COLO668 (cell line): ENCODE measurements around the gene ITGAD.
A peak's percentile ranks its signal among the peaks of the same experiment; 100 is the strongest.
"Not testable (repeated sequence)": the region's sequence is repeated elsewhere in the genome, so short reads cannot be mapped to it uniquely, and the experiment has no call there.

Source experiments
- DNase-seq: peaks from one replicate; lab custom pipeline; 2025; ENCODE audit not compliant: unreplicated experiment; lab: John Stamatoyannopoulos, UW

The ITGAD gene

DNA sequence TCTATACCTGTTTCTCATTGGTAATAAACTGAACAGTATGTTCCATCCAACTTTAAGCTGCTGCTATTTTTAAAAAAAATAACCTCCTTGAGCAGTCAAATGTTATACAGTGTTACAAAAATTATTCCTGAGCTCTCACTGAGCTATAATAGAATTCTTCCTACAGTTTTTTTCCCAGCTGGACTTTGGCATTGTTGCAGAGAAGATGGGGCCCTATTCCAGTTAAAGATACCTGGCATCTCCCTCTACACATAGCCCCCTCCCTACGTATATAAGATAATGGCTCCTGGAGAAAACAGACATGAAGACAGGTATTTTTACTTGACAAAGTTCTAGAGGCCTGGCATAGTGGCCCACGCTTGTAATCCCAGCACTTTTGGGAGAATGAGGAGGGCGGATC, 36.7 kb downstream of the ITGAD start:
- no peak for DNase-seq

DNA sequence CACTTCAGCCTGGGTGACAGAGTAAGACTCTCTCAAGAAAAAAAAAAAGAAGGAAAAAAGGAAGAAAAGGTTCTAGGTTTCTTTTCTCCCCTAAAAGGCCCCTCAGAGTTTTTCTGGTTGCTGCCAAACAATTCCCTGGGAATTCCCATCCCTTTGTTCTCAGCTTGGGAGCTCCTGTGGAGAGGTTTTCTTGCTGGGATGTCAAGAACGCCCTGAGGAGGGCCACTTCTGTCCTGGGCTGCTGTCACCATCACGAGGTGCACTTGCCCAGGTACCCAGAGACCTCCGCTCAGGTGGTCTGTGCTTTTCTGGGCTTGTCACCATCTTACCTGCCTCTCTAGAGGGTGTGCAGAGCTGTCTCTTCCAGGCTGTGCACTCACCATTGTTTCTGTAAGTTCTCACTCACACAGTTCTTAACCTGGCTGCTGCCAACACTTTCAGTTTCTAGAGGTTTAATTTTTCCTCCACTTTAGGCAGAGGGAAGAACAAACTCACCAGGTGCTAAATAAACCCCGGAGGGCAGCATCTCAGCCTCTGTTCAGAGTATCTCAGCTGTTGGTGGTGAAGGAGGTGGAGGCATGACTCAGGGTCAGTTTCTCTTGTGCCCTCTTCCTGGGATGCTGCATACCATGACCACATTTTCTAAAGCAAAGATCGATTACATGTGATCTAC, 37.4 kb downstream of the ITGAD start:
- DNase-seq: no peak

DNA sequence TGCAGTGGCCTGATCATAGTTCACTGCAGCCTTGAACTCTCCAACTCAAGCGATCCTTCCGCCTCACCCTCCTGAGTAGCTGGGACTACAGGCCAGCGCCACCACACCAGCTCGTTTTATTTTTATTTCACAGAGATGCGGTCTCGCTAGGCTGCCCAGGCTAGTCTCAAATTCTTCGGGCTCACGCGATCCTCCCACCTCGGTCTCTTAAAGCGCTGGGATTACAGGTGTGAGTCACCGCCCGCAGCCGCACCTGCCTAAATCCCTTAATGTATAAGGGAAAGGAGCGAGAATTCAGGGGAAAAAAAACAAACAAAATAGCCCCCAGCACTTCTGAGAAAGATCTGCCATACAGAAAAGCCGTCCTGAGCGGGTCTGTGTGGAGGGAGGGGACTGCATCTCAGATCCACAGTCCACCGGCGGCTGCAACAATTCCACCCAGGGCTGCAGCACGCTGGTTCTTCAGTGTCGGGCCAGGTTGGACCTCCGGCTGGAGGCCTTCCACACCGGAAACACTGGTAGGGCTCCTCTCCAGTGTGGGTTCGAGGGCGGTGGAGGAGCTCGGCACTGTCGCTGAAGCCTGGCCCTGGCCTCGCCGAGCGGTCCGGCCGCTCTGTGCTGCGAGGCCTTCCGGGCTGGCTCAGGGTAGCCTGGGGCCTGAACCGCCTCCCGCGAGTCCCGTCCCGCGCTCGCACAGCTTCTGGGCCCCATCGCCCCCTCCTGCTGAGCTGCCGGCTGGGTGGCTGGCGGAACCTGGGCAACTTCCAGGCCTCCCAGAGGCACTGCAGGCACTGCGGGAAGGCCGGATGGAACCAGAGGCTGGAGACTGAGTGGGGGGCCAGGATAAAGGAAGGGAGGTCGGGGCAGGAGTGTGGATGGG, 42.4 kb downstream of the ITGAD start:
- peak; percentile 25 for DNase-seq

DNA sequence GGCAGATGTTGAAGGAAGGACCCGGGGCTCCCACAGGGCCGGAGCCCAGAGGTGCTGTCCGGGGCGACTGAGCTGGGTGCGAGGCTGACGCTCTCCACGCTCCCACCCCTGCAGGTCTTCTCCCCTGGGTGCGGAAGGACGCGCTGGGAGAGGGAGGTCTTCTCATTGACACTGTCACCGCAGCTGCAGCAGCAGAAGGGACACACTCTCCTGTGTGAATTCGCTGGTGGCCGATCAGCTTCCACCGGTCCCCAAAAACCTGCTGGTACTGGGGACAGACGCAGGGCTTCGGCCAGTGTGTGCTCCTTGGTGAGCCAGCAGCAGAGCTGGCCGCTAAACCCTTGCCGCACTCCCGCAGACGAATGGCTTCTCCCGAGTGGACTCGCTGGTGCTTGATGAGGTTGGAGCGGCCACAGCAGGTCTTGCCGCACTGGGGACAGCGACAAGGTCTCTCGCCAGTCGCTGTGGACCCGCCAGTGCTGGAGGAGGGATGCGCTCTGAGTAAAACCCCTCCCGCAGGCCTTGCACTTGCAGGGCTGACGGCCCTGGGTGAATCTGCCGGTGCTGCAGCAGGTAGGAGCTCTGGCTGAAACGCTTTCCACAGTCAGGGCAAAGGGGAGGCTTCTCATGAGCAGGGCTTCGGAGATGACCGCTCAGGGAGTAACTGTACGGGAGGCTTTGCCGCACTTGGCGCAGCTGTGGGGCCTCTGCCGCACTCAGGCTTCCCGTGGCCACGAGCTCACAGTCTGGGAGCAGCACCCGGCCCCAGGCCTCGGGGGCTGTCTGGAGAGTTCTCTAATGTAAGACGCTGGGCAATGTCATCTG, 43.3 kb downstream of the ITGAD start:
- no peak for DNase-seq

DNA sequence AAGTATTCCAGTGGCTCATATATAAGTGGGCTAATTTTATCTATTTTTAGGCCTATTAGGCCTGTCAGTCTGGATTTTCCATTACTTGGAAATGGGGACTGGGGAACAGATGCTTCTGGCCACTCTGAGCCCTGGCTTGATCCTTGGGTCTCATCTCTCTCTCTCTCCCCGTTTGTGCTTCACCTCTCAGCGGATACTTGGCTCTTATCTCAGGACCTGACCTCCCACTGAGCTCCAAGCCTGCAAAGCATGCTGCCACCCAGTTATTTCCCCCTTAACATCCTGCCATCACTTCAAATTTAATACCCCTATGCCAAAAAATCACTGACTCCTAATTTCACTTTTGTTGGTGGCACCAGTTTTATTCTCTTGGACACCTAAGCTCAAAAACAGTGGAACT, 45.3 kb downstream of the ITGAD start:
- DNase-seq: no peak

DNA sequence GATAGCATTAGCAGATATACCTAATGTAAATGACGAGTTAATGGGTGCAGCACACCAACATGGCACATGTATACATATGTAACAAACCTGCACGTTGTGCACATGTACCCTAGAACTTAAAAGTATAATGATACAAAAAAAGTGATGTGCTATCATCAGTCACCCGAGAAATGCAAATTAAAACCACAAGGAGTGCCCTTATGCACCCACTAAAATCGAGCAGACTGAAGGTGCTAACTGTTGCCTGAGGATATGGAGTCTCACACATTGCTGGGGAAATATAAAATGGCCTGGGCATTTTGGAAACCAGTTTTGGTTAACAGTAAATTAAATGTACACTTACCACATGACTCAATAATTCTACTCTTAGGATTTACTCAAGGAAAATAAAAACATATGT, 45.9 kb downstream of the ITGAD start:
- DNase-seq: not testable (repeated sequence)

DNA sequence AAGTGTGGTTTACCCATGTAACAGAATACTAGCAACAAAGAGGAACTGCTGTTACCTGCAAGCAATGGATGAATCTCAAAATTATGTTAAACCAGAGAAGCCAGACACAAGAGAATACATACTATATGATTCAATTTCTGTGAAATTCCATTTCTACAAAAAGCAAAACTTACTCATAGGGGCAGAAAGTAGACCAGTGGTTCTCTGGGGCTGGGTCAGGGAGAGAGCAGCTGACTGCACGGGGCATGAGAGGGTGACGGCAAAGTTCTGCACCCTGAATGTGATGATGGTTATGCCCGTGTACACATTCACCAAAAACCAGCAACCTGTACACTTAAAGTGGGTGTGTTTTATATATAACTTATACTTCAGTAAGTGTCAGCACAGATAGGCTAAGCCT, 46.4 kb downstream of the ITGAD start:
- DNase-seq: no peak

DNA sequence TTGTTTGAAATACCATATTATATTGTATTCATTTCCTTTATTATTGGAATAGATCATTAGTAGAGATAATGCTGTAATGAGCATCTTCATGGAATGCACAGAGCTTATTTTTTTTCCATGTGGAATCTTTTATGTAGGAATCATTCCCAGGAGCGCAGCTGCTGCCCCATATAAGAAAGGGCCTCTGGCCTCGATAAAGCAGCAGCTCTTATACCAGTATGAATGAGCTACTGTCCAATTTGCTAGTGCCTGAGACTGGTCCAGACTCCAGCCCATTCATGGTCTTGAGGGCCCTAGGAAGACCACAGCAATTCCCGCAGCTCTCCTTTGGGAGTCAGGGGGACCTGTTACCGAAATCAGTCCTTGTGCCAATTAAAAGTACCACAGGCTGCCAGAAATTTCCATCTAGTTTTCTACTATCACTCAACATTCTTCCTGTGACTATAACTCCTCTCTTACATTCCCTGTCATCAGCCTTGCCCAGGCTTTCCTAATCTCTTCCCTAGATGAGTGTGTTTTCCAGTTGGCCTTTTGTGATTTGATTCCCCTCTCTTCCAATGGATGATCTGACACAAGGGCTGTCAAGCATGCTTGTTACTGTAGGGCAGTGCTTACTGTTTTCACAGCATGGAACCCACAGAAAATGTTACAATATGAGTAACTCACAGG, 47.5 kb downstream of the ITGAD start:
- no peak for DNase-seq

DNA sequence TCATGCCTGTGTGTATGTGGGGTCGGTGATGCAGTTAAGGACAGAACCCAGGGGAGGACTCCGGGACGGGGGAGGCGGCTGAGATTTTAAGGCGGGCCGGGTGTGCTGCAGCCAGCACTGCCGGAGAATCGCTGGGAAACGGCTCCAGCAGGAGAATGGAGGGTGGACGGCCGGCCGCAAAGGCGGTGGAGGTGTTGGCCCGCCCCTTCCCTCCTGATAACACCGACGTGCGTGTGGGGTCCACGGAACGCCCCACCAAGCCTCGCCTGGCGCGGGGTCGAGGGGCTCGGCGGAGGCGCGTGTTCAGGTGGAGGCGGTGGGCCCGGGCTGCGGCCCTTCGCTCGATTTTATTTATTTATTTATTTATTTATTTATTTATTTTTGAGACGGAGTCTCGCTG, 48.8 kb downstream of the ITGAD start:
- no peak for DNase-seq

DNA sequence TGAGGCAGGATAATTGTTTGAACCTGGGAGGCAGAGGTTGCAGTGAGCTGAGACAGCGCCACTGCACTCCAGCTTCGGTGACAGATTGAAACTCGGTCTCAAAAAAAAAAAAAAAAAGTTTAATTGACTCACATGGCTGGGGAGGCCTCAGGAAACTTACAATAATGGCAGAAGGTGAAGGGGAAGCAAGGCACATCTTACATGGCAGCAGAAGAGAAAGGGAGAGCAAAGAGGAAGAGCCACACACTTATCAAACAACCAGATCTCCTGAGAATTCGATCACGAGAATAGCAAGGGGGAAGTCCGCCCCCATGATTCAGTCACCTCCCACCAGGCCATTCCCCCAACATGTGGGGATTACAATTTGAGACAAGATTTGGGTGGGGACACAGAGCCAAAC, 52.8 kb downstream of the ITGAD start:
- not testable (repeated sequence) for DNase-seq

DNA sequence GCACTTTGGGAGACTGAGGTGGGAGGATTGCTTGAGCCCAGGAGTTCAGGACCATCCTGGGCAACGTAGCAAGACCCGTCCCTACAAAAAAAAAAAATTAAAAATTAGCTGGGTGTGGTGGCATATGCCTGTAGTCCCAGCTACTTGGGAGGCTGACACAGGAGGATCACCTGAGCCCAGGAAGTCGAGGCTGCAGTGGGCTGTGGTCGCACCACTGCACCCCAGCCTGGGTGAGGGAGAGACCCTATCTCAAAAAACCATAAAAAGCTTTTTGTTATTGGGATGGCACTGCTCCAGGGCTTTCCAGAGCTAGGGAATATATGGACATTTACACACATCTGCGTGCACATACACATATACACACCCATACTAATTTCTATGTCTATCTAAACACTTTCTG, 58.1 kb downstream of the ITGAD start:
- DNase-seq: no peak

DNA sequence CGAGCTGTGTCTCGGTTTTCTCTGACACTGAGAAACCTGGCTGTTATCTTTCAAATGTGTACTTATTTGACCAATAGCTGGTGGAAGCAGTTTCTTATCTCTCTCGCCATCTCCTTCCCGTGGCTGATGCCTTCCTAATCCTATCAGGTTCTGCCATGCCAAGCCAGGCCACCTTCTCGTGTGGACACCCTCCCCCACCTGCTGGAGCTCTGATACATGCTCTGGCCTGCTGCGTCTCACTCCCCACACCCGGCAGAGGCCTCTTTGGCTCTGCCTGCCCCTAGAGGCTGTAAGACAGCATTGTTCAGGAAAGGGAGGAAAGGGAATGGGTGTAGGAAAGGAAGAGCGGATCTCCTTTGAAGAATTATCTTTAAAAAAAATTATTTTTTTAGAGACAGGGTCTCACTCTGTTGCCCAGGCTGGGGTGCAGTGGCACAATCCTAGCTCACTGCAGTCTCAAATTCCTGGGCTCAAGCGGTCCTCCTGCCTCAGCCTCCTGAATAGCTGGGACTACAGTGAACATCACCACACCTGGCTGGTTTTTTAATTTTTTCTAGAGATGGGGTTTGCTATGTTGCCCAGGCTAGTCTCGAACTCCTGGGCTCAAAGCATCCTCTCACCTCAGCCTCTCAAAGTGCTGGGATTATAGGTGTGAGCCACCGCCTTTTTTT, 58.7 kb downstream of the ITGAD start:
- DNase-seq: peak; percentile 32

DNA sequence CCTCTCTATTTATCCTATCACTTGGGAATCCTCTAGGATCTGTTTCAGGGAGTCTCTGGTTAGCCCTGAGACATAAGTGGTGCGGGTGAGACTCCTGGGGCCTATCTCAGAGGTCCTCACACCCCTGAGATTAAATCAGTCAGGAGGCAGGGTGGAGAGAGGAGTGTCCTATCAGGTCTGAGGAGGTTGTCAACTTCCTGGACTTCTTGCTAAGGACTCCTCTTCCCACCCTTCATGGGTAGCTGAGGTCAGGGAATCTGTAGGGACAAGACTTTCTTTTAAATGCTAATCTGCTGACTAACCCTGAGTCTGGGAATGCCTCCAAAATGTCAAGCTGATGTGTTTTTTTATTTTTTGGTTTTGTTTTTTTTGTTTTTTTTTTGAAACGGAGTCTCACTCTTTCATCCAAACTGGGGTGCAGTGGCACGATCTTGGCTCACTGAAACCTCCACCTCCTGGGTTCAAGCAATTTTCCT, 59.5 kb downstream of the ITGAD start:
- no peak for DNase-seq

DNA sequence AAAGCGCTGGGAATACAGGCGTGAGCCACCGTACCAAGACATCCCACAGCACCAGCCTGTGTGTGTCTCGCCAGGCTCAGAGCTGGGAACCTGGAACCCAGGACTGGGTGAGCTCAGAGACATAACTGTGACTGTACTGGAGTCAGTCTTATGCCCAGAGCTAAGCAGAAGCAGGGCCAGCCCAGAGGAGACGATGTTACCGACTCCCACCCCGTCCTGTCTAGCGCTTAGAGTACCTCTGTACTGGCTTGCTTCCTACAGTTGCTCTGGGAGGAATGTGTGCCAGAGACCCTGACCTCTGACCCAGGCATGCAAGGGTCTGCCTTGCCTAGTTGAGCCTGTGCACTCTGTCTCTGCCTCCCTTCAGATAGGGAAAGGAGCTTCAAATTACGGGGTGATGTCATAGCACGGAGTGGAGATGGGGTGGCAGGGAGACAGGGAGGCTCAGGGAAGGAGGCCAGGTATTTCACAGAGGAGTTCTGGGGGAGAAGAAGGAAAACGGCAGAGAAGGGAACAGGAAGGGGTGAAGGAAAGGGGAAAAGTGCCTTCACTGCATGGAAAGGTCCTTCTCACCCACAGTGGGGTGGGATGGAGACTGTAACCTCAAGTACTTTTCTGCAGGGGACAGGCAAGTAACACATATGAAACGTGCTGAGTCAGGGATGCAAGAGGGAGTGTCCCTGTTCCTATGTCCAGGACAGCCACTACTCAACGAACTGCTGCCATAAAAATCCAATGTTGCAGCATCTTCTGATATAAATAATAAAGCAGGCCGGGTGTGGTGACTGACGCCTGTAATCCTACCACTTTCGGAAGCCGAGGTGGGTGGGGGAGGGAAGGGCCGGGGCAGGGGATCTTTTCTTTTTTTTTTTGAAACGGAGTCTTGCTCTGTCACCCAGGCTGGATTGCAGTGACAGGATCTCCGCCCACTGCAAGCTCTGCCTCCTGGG, 60.4 kb downstream of the ITGAD start:
- DNase-seq: no peak

DNA sequence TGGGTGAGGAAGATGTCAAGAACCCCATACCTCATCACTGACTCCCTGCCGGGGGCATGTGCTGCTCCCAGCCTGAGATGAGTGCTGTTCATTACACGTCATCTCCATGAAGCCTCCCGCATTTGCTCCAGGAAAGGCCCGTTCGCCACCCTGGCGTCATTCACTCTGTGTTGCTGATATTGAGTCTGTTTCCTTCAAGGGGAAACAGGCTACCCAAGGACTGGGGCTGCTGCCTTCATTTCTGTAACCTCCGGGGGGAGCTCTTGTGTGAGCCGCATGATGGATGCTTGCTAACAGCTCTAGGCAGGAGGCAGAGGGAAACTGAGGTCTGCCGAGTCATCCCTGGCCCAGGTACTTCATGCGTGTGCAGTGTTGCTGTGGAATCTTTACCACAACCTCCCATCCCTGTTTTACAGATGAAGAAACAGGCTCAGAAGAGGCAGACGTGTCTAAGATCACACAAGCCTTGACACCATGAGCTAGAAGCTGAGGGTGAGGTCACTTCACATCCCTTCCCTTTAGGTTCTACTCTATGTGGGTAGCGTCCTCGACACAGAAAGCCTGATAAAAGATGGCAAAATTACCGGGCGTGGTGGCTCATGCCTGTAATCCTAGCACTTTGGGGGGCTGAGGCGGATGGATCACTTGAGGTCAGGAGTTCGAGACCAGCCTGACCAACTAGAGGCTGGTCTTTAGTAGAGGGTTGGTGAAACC, 62.6 kb downstream of the ITGAD start:
- peak; percentile 5 for DNase-seq

DNA sequence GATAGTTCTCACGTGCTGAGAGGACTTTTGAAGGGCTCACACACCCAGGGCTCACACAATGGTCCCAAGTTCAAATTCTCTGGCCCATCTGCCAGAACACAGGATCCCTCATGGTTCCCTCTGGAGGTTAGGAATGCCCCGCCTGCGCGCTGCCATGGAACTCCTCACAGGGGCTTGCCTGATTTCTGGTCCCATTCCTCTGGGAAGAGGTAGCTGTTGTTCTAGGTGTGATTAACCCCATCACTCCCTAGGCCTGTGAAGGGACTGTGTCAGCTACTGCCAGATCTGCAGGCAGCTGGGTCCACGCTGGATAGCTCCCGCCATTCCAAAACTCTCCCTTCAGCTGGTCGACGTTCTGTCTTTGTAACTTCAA, 63.8 kb downstream of the ITGAD start:
- DNase-seq: no peak

DNA sequence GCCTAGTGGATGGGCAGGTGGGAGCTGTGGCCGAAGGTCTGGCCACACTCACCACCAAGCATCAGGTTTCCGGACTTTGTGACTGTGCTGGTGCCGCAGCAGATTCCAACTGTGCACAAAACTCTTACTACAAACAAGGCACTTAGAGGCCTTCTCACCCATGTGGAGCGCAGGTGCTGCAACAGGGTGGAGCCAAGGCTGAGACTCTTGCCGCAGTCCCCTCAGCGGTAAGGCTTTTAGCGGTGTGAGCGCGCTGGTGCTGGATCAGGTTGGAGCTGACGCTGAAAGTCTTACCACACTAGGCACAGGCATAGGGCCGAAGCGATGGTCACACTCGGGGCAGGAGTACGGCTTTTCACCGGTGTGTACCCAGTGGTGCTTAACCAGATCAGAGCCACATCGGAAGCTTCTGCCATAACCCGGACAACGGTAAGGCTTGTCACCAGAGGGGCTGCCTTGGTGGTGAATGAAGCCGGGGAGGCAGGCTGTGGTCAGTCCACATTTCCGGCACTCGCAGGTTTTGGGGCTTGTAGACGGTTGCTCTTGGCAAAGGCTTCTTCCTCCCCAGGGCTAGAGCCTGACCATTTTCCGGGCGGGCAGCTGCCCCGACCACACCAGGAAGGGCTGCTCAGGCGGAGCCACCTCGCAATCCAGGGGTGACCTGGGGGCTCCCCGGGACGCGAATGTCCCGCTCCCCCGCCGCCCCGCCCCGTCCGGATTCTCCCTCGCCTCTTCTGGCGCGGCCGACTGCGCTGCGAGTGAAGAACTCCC, 65.1 kb downstream of the ITGAD start:
- peak; percentile 85 for DNase-seq
